Measurements from ENCODE around the gene CHGA. TPM values are rescaled to one million over a fixed set of nuclear protein-coding genes. Genes with fewer than 3 reads are reported as not detected.
A peak's percentile ranks its signal among the peaks of the same experiment; 100 is the strongest.

Gene CHGA
- total and polyA plus RNA-seq, 10 of the 15 experiments (the other 5 are each of a cell fraction or from before 2014, with no cell fraction given): 0.11 to 0.23 TPM; not detected in 8

- Histone ChIP-seq H3K9ac (ENCODE audit: control insufficient read depth, insufficient read depth, low read length) (no peak overlapping the region), H3K27ac (ENCODE audit: control insufficient read depth, insufficient read depth) (no peak overlapping the region), H4K20me1 (ENCODE audit: control insufficient read depth, insufficient read depth) (no peaks in the 10 kb centered on the region), H3K27me3 (replicated peaks in 1 of 2; ENCODE audit: control insufficient read depth in 2 of 2, insufficient read depth in 2 of 2, low read length in 1 of 2) (no peaks in the 10 kb centered on the region), H3K9me3 (replicated peaks; ENCODE audit: control insufficient read depth, insufficient read depth, low read length) (peaks cover 2% of the 10 kb centered on the region; the same call in 1 of the 3 replicates), H3K4me1 (ENCODE audit: control insufficient read depth, insufficient read depth, low read length) (no peaks in the 10 kb centered on the region; the same call in 1 of the 2 replicates), H3K4me3 (no peak overlapping the region), H2AFZ (ENCODE audit: control insufficient read depth, low read depth, low read length) (no peak overlapping the region), H3K36me3 (ENCODE audit: control insufficient read depth in 2 of 2, insufficient read depth in 2 of 2, low read length in 1 of 2) (no peaks in the 10 kb centered on the region), H3K79me2 (ENCODE audit: control insufficient read depth, insufficient read depth, low read length) (no peaks in the 10 kb centered on the region), H3K4me2 (ENCODE audit: control insufficient read depth, insufficient read depth) (no peak overlapping the region)
- peak; percentile 57 for ATAC-seq
- 67% methylated on average over 4 of the region's 4 CpGs for WGBS (ENCODE audit: insufficient coverage, insufficient replicate concordance, low lambda C conversion rate, missing lambda C conversion rate)
- ChIA-PET POLR2A (no interaction called here), RAD21 (ENCODE audit: unreplicated experiment) (no interaction called here), SMC1A (ENCODE audit: uncharacterized antibody, unreplicated experiment) (no interaction called here), CTCF (no interaction called here)
- no peak for FAIRE-seq
- in situ Hi-C loops (cut with MboI): no loop called here
- DNase-seq (ENCODE audit: low read depth, low spot score): peak; percentile 41
- no TSS peak for BruUV-seq (replicated peaks)
- intact Hi-C loops (cut with micrococcal nuclease; ENCODE audit: unreplicated experiment): no loop called here
- TF ChIP-seq CEBPB (IDR thresholded peaks at IDR 0.05; ENCODE audit: borderline replicate concordance in 1 of 2, low read depth in 2 of 2, low read length in 2 of 2) (no peak), BHLHE40 (IDR thresholded peaks at IDR 0.05; ENCODE audit: borderline replicate concordance in 1 of 2, low read depth in 2 of 2, low read length in 1 of 2) (peak in 1 of 2 experiments; percentile 34; a peak in 1 of 4 replicates), BRCA1 (IDR thresholded peaks at IDR 0.05; ENCODE audit: low read depth, low read length) (no peak), NR2F1 (conservative IDR thresholded peaks at IDR 0.05) (0 out of 2 replicates have a peak, but pooled peaks have one; percentile 29), MTA3 (IDR thresholded peaks at IDR 0.05; ENCODE audit: borderline replicate concordance, low read length) (no peak), MYB (IDR thresholded peaks at IDR 0.05; ENCODE audit: borderline replicate concordance, low read depth, low read length) (no peak), POU2F2 (IDR thresholded peaks at IDR 0.05; ENCODE audit: borderline replicate concordance, low read depth, low read length) (no peak), DPF2 (IDR thresholded peaks at IDR 0.05) (no peak), BCL11A (IDR thresholded peaks at IDR 0.05; ENCODE audit: low read depth, low read length) (peak; percentile 15; the same call in 1 of the 2 replicates), POLR2AphosphoS5 (IDR thresholded peaks at IDR 0.05; ENCODE audit: low read length) (no peak), MLLT1 (IDR thresholded peaks at IDR 0.05) (0 out of 2 replicates have a peak, but pooled peaks have one; percentile 31), KLF5 (IDR thresholded peaks at IDR 0.05; ENCODE audit: partially characterized antibody) (no peak)
- TF ChIP-seq, protein P1, sequence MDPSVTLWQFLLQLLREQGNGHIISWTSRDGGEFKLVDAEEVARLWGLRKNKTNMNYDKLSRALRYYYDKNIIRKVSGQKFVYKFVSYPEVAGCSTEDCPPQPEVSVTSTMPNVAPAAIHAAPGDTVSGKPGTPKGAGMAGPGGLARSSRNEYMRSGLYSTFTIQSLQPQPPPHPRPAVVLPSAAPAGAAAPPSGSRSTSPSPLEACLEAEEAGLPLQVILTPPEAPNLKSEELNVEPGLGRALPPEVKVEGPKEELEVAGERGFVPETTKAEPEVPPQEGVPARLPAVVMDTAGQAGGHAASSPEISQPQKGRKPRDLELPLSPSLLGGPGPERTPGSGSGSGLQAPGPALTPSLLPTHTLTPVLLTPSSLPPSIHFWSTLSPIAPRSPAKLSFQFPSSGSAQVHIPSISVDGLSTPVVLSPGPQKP (IDR thresholded peaks at IDR 0.05; ENCODE audit: low read depth, low read length): no peak
- TF ChIP-seq, protein P2, sequence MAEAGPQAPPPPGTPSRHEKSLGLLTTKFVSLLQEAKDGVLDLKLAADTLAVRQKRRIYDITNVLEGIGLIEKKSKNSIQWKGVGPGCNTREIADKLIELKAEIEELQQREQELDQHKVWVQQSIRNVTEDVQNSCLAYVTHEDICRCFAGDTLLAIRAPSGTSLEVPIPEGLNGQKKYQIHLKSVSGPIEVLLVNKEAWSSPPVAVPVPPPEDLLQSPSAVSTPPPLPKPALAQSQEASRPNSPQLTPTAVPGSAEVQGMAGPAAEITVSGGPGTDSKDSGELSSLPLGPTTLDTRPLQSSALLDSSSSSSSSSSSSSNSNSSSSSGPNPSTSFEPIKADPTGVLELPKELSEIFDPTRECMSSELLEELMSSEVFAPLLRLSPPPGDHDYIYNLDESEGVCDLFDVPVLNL (IDR thresholded peaks at IDR 0.05; ENCODE audit: low read depth, low read length): no peak
- TF ChIP-seq, protein P3, sequence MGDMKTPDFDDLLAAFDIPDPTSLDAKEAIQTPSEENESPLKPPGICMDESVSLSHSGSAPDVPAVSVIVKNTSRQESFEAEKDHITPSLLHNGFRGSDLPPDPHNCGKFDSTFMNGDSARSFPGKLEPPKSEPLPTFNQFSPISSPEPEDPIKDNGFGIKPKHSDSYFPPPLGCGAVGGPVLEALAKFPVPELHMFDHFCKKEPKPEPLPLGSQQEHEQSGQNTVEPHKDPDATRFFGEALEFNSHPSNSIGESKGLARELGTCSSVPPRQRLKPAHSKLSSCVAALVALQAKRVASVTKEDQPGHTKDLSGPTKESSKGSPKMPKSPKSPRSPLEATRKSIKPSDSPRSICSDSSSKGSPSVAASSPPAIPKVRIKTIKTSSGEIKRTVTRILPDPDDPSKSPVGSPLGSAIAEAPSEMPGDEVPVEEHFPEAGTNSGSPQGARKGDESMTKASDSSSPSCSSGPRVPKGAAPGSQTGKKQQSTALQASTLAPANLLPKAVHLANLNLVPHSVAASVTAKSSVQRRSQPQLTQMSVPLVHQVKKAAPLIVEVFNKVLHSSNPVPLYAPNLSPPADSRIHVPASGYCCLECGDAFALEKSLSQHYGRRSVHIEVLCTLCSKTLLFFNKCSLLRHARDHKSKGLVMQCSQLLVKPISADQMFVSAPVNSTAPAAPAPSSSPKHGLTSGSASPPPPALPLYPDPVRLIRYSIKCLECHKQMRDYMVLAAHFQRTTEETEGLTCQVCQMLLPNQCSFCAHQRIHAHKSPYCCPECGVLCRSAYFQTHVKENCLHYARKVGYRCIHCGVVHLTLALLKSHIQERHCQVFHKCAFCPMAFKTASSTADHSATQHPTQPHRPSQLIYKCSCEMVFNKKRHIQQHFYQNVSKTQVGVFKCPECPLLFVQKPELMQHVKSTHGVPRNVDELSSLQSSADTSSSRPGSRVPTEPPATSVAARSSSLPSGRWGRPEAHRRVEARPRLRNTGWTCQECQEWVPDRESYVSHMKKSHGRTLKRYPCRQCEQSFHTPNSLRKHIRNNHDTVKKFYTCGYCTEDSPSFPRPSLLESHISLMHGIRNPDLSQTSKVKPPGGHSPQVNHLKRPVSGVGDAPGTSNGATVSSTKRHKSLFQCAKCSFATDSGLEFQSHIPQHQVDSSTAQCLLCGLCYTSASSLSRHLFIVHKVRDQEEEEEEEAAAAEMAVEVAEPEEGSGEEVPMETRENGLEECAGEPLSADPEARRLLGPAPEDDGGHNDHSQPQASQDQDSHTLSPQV (IDR thresholded peaks at IDR 0.05): peak; percentile 99
Measured at GRCh38 chr14:92895352-92895878, 27.5 kb upstream of the CHGA start.

Measured in GM12878 (cell line).